ENCODE data around the gene CLEC18A.
"Not testable (repeated sequence)": the region's sequence is repeated elsewhere in the genome, so short reads cannot be mapped to it uniquely, and the experiment has no call there.

CLEC18A gene

GRCh38 chr16:69951672-69952031 lies 518 bp downstream of the CLEC18A start:
- in situ Hi-C loops (cut with HindIII; ENCODE audit: low sequenced_read_pairs), result not testable (repeated sequence)

DNA sequence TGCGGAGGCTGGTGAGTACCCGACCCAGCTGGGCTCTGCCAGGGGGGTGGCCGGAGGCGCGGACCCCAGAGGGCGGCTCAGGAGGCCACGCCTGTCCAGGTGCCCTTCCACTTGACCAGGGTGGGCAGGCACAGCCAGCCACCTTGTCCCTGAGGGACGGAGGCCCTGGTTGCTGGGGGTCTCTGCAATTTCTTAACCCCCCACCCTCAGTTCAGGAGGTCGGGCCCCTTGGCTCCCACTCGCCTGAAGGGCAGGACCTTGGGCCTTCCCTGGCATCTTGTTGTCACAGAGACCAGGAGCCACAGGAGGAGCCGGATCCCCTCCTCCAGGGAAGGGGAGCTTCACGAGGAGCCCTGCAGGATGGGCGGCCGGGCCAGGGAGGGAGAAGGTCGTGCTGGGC lies 982 bp downstream of the CLEC18A start:
- in situ Hi-C loops (cut with HindIII; ENCODE audit: low sequenced_read_pairs), result not testable (repeated sequence)

DNA sequence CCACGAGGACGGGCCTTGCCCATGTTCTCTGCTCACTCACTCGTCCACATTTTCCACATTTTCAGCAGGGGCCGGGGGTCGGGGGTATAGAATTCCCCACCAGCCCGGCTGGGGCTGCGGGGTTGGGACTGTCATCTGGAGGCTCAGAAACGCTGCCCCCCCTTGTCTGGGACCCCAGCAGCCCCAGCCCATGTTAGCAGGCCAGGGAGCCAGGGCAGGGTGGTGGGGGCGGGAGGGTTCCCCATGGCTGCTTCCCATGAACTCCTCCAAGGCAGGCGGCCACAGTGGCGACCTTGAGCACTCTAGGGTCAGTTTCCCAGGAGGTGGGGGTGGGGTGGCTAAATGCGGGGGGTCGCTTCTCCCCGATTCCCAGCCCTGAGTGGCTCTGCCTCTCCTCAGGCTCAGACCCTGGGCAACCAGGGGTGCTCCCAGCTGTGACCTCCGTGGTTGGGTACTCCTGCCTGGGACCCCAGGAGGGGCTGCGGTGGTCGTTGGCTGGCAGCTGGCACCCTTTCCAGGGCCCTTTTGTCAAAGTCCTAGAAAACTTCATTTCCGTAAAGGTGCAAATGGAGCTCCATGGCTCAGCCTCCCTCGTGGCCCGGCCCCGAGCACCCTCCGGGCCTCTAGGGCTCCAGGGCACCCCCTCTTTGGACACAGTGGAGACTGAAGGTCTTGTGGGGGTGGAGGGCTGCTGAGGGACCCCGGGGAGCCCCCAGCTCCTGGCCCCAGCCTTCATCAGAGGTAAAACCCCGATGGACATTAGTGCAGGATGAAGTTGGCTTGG lies 1.6 kb downstream of the CLEC18A start:
- in situ Hi-C loops (cut with HindIII; ENCODE audit: low sequenced_read_pairs), result not testable (repeated sequence)

GRCh38 chr16:69954241-69954640 lies 3.1 kb downstream of the CLEC18A start:
- in situ Hi-C loops (cut with HindIII; ENCODE audit: low sequenced_read_pairs), result not testable (repeated sequence)

DNA sequence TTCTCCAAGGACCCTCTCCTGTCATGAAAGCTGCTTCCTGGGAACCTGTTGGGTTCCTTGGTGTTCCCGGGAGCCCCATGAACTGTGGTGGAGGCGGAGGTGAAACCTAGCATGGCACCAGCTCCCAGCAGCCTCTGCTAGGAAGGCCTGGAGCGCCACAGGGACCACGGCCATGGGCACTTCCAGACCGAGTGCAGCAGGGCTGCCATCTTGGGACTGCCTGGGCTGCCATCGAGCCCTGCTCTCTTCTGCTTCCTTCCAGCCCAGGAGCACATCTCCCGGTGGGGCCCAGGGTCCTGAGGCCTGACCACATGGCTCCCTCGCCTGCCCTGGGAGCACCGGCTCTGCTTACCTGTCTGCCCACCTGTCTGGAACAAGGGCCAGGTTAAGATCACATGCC lies 12.2 kb downstream of the CLEC18A start:
- in situ Hi-C loops (cut with HindIII; ENCODE audit: low sequenced_read_pairs), result not testable (repeated sequence)

DNA sequence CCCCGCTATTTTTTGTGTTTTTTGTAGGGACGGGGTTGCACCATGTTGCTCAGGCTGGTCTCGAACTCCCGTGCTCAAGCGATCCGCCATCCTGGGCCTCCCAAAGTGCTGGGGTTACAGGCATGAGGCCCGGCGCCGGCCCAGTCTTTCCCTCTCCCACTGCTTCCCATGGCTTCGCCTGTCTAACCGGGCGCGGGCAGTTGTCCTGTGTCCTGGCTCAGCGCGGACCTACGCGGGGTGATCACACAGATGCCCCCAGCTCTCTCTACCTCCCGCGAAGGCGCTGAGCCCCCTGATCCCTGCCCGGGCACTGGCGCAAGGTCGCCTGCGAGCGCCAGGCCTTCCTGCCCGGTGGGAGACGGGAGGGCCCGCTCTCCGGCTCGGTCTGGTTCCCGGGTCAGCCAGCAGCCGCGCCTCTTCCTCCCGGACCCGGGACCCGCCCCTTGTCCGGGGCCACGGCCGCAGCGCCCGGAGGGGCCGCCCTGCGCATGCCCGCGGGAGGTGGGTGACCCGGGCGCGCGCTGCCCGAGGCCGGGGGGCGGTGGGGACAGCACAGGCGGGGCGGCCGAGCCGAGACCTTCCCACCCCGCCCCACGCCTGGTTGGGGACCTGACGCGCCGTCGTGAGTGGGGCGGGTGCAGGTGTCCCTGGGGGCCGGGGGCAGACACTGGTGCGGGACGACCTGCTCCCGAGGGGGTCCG lies 14.0 kb downstream of the CLEC18A start:
- in situ Hi-C loops (cut with HindIII; ENCODE audit: low sequenced_read_pairs), result not testable (repeated sequence)

GRCh38 chr16:69965661-69966054 lies 14.5 kb downstream of the CLEC18A start:
- in situ Hi-C loops (cut with HindIII; ENCODE audit: low sequenced_read_pairs), result not testable (repeated sequence)

- in situ Hi-C loops (cut with HindIII; ENCODE audit: low sequenced_read_pairs), result not testable (repeated sequence)
Observed at GRCh38 chr16:69967688-69968087, 16.6 kb downstream of the CLEC18A start.

GRCh38 chr16:69968125-69968524 lies 17.0 kb downstream of the CLEC18A start:
- in situ Hi-C loops (cut with HindIII; ENCODE audit: low sequenced_read_pairs), result not testable (repeated sequence)

GRCh38 chr16:69969657-69970056 lies 18.5 kb downstream of the CLEC18A start:
- in situ Hi-C loops (cut with HindIII; ENCODE audit: low sequenced_read_pairs), result not testable (repeated sequence)

GRCh38 chr16:69972120-69972519 lies 21.0 kb downstream of the CLEC18A start:
- in situ Hi-C loops (cut with HindIII; ENCODE audit: low sequenced_read_pairs), result not testable (repeated sequence)

GRCh38 chr16:69972935-69973334 lies 21.8 kb downstream of the CLEC18A start:
- in situ Hi-C loops (cut with HindIII; ENCODE audit: low sequenced_read_pairs), result not testable (repeated sequence)

- in situ Hi-C loops (cut with HindIII; ENCODE audit: low sequenced_read_pairs), result not testable (repeated sequence)
Observed at GRCh38 chr16:69985196-69985595, 34.1 kb downstream of the CLEC18A start.

DNA sequence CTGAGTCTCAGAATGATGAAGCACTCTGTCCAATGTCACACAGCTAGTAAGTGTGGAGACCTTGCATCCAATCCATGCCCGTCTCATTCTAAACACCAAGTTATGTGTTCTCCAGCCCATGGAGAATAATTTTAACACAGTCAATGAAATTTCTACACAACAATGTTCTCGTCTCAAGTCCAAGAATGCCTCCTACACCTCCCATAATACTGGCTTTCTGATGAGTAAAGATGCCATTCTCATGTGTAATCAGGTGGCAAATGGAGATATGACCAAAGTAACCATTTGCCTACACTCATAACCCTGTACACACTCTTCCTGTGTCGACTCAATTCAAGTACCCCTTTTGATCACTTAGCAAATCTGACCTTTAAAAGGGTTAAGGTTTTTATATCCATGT lies 46.8 kb downstream of the CLEC18A start:
- in situ Hi-C loops (cut with HindIII; ENCODE audit: low sequenced_read_pairs), result not testable (repeated sequence)

DNA sequence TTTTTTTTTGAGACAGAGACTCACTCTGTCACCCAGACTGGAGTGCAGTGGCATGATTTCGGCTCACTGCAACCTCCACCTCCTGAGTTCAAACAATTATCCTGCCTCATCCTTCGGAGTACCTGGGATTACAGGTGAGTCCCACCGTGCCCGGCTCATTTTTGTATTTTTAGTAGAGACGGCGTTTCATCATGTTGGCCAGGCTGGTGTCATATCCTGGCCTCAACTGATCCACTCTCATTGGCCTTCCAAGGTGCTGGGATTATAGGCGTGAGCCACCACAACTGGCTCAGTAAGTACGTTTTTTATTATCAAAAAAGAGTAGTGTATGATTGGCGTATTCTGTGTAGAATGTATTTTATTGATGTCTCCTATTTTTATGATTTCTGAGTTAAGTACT lies 48.7 kb downstream of the CLEC18A start:
- in situ Hi-C loops (cut with HindIII; ENCODE audit: low sequenced_read_pairs), result not testable (repeated sequence)

- in situ Hi-C loops (cut with HindIII; ENCODE audit: low sequenced_read_pairs), result not testable (repeated sequence)
Observed at GRCh38 chr16:70003511-70003910, 52.4 kb downstream of the CLEC18A start.

- in situ Hi-C loops (cut with HindIII; ENCODE audit: low sequenced_read_pairs), result not testable (repeated sequence)
Observed at GRCh38 chr16:70008604-70009003, 57.5 kb downstream of the CLEC18A start.

DNA sequence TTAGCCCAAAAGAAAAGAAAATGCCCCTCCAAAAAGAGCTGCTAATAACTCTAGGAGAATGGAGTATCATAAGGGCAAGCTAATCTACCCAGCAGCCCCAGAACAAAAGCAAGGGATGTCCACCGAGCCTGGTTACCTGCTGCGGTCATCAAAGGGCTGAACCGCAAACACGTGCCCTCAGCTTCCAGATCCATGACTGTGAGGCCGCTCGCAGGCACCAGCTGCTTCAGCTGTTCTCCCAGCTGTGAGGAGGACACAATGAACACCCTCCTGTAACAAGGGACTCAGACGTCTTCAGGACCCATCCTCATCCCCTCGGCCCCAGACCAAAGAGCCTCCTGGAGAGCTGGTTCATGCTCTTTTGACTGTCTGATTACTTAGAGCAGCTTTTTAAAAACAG lies 59.5 kb downstream of the CLEC18A start:
- in situ Hi-C loops (cut with HindIII; ENCODE audit: low sequenced_read_pairs), result not testable (repeated sequence)

- in situ Hi-C loops (cut with HindIII; ENCODE audit: low sequenced_read_pairs), result not testable (repeated sequence)
Observed at GRCh38 chr16:70011120-70011519, 60.0 kb downstream of the CLEC18A start.

- in situ Hi-C loops (cut with HindIII; ENCODE audit: low sequenced_read_pairs), result not testable (repeated sequence)
Observed at GRCh38 chr16:70012354-70012753, 61.2 kb downstream of the CLEC18A start.

DNA sequence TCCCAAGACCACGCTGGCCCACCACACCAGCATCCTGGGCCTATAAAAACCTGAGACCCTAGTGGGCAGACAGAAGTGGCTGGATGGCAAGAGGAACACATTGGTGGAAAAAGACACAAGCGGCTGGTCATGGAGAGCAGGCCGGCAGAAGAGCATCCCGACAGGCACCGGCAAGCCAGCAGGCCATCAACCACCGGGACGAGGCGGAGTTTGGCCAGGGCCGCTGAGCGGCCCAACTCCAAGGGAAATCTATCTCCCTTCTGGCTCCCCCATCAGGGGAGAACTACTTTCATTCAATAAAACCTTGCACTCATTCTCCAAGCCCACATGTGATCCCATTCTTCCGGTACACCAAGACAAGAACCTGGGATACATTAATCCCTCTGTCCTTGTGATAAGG lies 61.8 kb downstream of the CLEC18A start:
- in situ Hi-C loops (cut with HindIII; ENCODE audit: low sequenced_read_pairs), result not testable (repeated sequence)
